ENCODE data around the gene ATP12A. TPM values are rescaled to one million over a fixed set of nuclear protein-coding genes. Genes with fewer than 3 reads are reported as not detected.

ATP12A gene
- polyA plus RNA-seq, 1 donor, result not detected

DNA sequence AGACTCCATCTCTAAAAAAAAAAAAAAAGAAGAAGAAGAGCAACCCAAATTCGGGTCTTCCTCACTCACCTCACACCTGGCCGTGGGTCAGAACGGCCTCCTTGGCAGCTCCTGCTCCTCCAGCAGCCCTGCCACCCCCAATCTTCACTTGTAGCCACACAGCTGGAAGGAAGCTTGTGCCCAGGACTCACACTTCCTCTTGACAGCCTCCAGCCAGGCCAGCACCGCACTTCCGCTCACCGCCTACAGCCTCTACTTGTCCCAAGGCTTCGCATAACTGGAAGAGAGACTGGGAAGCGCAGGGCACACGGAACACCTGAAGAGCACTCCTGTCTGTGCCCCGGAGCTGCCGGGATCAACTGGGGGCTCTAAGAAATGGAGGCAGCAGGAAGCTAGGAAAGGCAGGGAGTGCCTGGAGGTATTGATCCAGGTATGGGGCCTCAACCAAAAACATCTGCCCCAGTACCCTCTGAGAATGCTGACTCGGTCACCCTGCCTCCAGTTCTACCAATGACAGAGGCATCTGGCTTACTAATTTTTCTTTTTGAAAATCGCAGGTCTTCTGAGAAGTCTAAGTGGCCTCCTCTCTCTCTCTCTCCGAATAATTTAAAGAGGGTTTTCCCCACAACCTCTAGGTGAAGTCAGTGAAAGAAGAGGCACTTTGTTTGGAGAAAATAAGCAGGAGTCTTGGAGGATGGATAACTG, 31.1 kb upstream of the ATP12A start:
- H3K27me3 ChIP-seq (ENCODE audit: control insufficient read depth, insufficient read depth, low read length), result no peaks in the 10 kb centered on the region
- WGBS (ENCODE audit: insufficient coverage, low lambda C conversion rate), result 90% methylated on average over 2 of the region's 14 CpGs
- H3K27ac ChIP-seq (ENCODE audit: low read length), result no peak overlapping the region
- H3K4me3 ChIP-seq (ENCODE audit: low read length), result no peak overlapping the region
- no peaks in the 10 kb centered on the region for H3K9me3 ChIP-seq (ENCODE audit: control insufficient read depth, low read depth, low read length)
- no peaks in the 10 kb centered on the region for H3K4me1 ChIP-seq (ENCODE audit: control insufficient read depth, insufficient read depth, low read length)
- no peak for DNase-seq
- no peaks in the 10 kb centered on the region for H3K36me3 ChIP-seq (ENCODE audit: control insufficient read depth, insufficient read depth, low read length)

GRCh38 chr13:24649688-24650043, 30.5 kb upstream of the ATP12A start:
- WGBS (ENCODE audit: insufficient coverage, low lambda C conversion rate), result 40% methylated on average over 1 of the region's 2 CpGs
- H3K9me3 ChIP-seq (ENCODE audit: control insufficient read depth, low read depth, low read length), result no peaks in the 10 kb centered on the region
- H3K36me3 ChIP-seq (ENCODE audit: control insufficient read depth, insufficient read depth, low read length), result no peaks in the 10 kb centered on the region
- H3K27ac ChIP-seq (ENCODE audit: low read length), result no peak overlapping the region
- H3K4me1 ChIP-seq (ENCODE audit: control insufficient read depth, insufficient read depth, low read length), result no peaks in the 10 kb centered on the region
- H3K27me3 ChIP-seq (ENCODE audit: control insufficient read depth, insufficient read depth, low read length), result no peaks in the 10 kb centered on the region
- DNase-seq, result no peak
- no peak overlapping the region for H3K4me3 ChIP-seq (ENCODE audit: low read length)

DNA sequence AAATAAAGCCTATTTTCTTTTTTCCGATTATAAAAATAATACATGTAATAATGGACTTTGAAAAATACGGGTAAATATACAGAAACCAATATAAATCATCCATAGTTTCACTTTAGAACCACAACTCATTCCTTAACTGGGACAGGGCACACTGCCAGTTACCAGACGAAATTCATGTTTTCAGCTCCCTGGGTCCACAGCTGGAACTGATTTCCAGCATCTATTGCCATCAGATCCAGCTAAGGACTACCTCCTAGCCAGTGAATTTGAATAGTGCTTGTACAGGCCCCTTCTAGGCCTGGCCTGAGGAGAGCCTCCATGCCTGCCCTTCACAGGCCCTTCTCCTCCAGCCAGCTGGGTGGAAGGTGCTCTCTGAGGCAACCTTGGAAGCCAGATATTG, 30.0 kb upstream of the ATP12A start:
- H3K27ac ChIP-seq (ENCODE audit: low read length), result no peak overlapping the region
- H3K9me3 ChIP-seq (ENCODE audit: control insufficient read depth, low read depth, low read length), result no peaks in the 10 kb centered on the region
- 100% methylated on average over 1 of the region's 3 CpGs for WGBS (ENCODE audit: insufficient coverage, low lambda C conversion rate)
- no peaks in the 10 kb centered on the region for H3K27me3 ChIP-seq (ENCODE audit: control insufficient read depth, insufficient read depth, low read length)
- no peaks in the 10 kb centered on the region for H3K4me1 ChIP-seq (ENCODE audit: control insufficient read depth, insufficient read depth, low read length)
- no peak overlapping the region for H3K4me3 ChIP-seq (ENCODE audit: low read length)
- no peaks in the 10 kb centered on the region for H3K36me3 ChIP-seq (ENCODE audit: control insufficient read depth, insufficient read depth, low read length)
- DNase-seq, result no peak

GRCh38 chr13:24651718-24652345, 28.4 kb upstream of the ATP12A start:
- H3K9me3 ChIP-seq (ENCODE audit: control insufficient read depth, low read depth, low read length), result no peaks in the 10 kb centered on the region
- no peaks in the 10 kb centered on the region for H3K4me1 ChIP-seq (ENCODE audit: control insufficient read depth, insufficient read depth, low read length)
- H3K27me3 ChIP-seq (ENCODE audit: control insufficient read depth, insufficient read depth, low read length), result no peaks in the 10 kb centered on the region
- no peak overlapping the region for H3K4me3 ChIP-seq (ENCODE audit: low read length)
- no CpG with 5 or more reads among the region's 7 CpGs for WGBS (ENCODE audit: insufficient coverage, low lambda C conversion rate)
- peak; percentile 57 to 74 for DNase-seq
- no peaks in the 10 kb centered on the region for H3K36me3 ChIP-seq (ENCODE audit: control insufficient read depth, insufficient read depth, low read length)
- H3K27ac ChIP-seq (ENCODE audit: low read length), result no peak overlapping the region

DNA sequence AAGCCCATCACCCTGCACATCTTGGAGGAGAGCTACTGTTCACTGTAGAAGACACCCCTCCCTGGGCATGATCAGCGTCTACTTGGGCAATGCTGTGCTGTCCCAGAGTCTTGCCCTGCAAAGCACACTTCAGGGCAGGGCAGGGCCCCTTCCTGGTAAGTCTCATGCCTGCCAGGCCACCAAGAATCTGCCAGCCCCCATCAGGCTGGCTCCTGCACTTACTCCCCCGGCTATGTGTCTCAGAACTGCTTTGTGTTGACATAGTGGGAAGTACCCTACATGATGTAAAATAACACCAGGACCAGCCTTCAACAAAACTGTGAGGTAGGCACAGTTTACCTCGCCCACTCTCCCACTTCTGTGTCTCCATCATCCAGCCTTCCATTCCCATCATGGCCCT, 27.8 kb upstream of the ATP12A start:
- Histone ChIP-seq H3K4me1 (ENCODE audit: control insufficient read depth, insufficient read depth, low read length) (no peaks in the 10 kb centered on the region), H3K9me3 (ENCODE audit: control insufficient read depth, low read depth, low read length) (no peaks in the 10 kb centered on the region), H3K4me3 (ENCODE audit: low read length) (no peak overlapping the region), H3K27ac (ENCODE audit: low read length) (no peak overlapping the region), H3K36me3 (ENCODE audit: control insufficient read depth, insufficient read depth, low read length) (no peaks in the 10 kb centered on the region), H3K27me3 (ENCODE audit: control insufficient read depth, insufficient read depth, low read length) (no peaks in the 10 kb centered on the region)
- no CpG with 5 or more reads among the region's 3 CpGs for WGBS (ENCODE audit: insufficient coverage, low lambda C conversion rate)
- DNase-seq, result no peak

GRCh38 chr13:24654741-24655140, 25.5 kb upstream of the ATP12A start:
- H3K36me3 ChIP-seq (ENCODE audit: control insufficient read depth, insufficient read depth, low read length), result no peaks in the 10 kb centered on the region
- 60% methylated on average over 1 of the region's 7 CpGs for WGBS (ENCODE audit: insufficient coverage, low lambda C conversion rate)

DNA sequence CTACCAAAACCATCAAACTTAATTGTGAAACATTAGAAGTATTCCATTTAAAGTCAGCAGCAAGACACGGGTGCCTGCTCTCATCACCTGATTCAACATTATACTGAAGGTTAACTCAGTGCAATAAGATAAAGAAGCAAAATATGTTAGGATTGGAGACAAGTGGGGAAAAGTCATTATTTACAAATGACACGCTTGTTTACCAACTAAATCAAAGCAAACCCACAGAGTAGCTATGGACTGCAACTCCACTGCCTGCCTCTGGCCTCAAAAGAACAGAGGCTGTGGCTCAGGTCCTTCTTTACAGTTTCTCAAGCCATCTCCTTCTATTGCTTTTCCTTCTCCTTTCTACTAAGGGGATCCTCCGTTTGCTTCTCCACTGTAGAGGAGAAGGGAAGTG, 21.0 kb upstream of the ATP12A start:
- no peaks in the 10 kb centered on the region for H3K36me3 ChIP-seq (ENCODE audit: control insufficient read depth, insufficient read depth, low read length)
- no peak overlapping the region for H3K4me3 ChIP-seq (ENCODE audit: low read length)
- peaks cover 26% of the 10 kb centered on the region for H3K4me1 ChIP-seq (ENCODE audit: control insufficient read depth, insufficient read depth, low read length)
- DNase-seq, result no peak
- no peaks in the 10 kb centered on the region for H3K27me3 ChIP-seq (ENCODE audit: control insufficient read depth, insufficient read depth, low read length)
- H3K9me3 ChIP-seq (ENCODE audit: control insufficient read depth, low read depth, low read length), result no peaks in the 10 kb centered on the region
- WGBS (ENCODE audit: insufficient coverage, low lambda C conversion rate), result 67% methylated on average over 1 of the region's 3 CpGs
- H3K27ac ChIP-seq (ENCODE audit: low read length), result no peak overlapping the region

More at GRCh38 chr13:24654741-24655140, 25.5 kb upstream of the ATP12A start:
- DNase-seq, result no peak
- Histone ChIP-seq H3K4me1 (ENCODE audit: control insufficient read depth, insufficient read depth, low read length) (peaks cover 6% of the 10 kb centered on the region), H3K9me3 (ENCODE audit: control insufficient read depth, low read depth, low read length) (no peaks in the 10 kb centered on the region), H3K27ac (ENCODE audit: low read length) (no peak overlapping the region), H3K4me3 (ENCODE audit: low read length) (no peak overlapping the region), H3K27me3 (ENCODE audit: control insufficient read depth, insufficient read depth, low read length) (no peaks in the 10 kb centered on the region)

DNA sequence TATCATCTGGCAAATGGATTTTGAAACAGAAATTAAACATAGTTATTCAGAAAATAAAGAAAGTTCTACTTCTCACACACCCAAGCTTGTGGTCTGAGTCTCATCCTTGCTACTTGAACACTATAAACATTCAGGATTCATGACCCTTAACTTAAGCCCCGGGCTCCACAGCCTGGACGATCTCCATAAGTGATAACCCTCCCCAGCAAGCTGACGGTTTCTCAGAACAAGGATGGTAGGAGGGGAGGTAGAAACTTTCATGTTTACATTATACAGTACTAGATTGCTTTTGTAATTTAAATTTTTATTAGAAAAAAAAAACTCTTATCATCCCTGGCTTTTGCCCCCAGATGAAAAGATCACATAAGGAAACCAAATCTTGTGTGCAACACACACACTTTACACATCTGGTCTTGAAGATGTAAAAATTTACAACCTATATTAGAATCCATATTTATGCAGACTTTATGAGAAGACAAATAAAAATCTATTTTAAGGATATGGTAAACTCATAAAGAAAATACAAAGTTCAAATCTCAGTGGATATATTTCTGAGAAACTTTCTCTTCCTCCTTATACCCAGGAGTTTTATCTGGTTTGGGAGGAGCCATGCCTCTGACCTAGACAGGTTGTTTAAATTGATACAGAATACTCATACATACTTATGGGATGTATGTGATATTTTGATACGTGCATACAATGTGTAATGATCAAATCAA, 20.0 kb upstream of the ATP12A start:
- WGBS (ENCODE audit: insufficient coverage, low lambda C conversion rate), result no CpG with 5 or more reads among the region's 4 CpGs
- no peak overlapping the region for H3K27ac ChIP-seq (ENCODE audit: low read length)
- peak in 1 of 2 donors; percentile 69 for DNase-seq

DNA sequence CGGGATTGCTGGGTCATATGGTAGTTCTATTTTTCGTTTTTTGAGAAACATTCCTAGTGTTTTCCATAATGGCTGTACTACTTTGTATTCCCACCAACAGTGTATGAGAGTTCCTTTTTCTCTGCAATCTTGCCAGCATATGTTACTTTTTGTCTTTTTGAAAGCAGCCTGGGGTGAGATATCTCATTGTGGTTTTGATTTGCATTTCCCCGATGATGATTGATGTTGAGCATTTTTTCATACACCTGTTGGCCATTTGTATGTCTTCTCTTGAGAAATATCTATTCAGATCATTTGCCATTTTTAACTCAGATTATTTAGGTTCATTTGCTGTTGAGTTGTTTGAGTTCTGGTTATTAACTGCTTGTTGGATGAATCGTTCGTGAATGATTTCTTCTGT, 18.5 kb upstream of the ATP12A start:
- Histone ChIP-seq H3K4me1 (ENCODE audit: control insufficient read depth, insufficient read depth, low read length) (peaks cover 26% of the 10 kb centered on the region), H3K27ac (ENCODE audit: low read length) (no peak overlapping the region), H3K9me3 (ENCODE audit: control insufficient read depth, low read depth, low read length) (no peaks in the 10 kb centered on the region), H3K36me3 (ENCODE audit: control insufficient read depth, insufficient read depth, low read length) (no peaks in the 10 kb centered on the region), H3K27me3 (ENCODE audit: control insufficient read depth, insufficient read depth, low read length) (no peaks in the 10 kb centered on the region), H3K4me3 (ENCODE audit: low read length) (no peak overlapping the region)
- no peak for DNase-seq
- WGBS (ENCODE audit: insufficient coverage, low lambda C conversion rate), result 100% methylated on average over 3 of the region's 5 CpGs

More for the DNA sequence above, 20.0 kb upstream of the ATP12A start:
- H3K27me3 ChIP-seq (ENCODE audit: control insufficient read depth, insufficient read depth, low read length), result no peaks in the 10 kb centered on the region
- peaks cover 26% of the 10 kb centered on the region for H3K4me1 ChIP-seq (ENCODE audit: control insufficient read depth, insufficient read depth, low read length)
- H3K9me3 ChIP-seq (ENCODE audit: control insufficient read depth, low read depth, low read length), result no peaks in the 10 kb centered on the region
- H3K36me3 ChIP-seq (ENCODE audit: control insufficient read depth, insufficient read depth, low read length), result no peaks in the 10 kb centered on the region
- H3K4me3 ChIP-seq (ENCODE audit: low read length), result no peak overlapping the region

- Histone ChIP-seq H3K27ac (ENCODE audit: low read length) (no peak overlapping the region), H3K9me3 (ENCODE audit: control insufficient read depth, low read depth, low read length) (no peaks in the 10 kb centered on the region), H3K4me3 (ENCODE audit: low read length) (no peak overlapping the region), H3K27me3 (ENCODE audit: control insufficient read depth, insufficient read depth, low read length) (no peaks in the 10 kb centered on the region), H3K36me3 (ENCODE audit: control insufficient read depth, insufficient read depth, low read length) (no peaks in the 10 kb centered on the region), H3K4me1 (ENCODE audit: control insufficient read depth, insufficient read depth, low read length) (peaks cover 26% of the 10 kb centered on the region)
- no CpG with 5 or more reads among the region's 2 CpGs for WGBS (ENCODE audit: insufficient coverage, low lambda C conversion rate)
- peak; percentile 73 to 89 for DNase-seq
Observed at GRCh38 chr13:24662195-24663088, 17.8 kb upstream of the ATP12A start.
